Measurements from ENCODE around the gene LEPR. TPM values are rescaled to one million over a fixed set of nuclear protein-coding genes. Genes with fewer than 3 reads are reported as not detected.

Gene LEPR
- total RNA-seq, 1 experiment from 2014 or later: 1.9 TPM

- Mint-ChIP-seq H3K27ac (ENCODE audit: unreplicated experiment) (no peak overlapping the region), H3K27me3 (ENCODE audit: insufficient read depth, unreplicated experiment) (no peaks in the 10 kb centered on the region), H3K4me1 (ENCODE audit: low read depth, unreplicated experiment) (peaks cover 8% of the 10 kb centered on the region), H3K36me3 (ENCODE audit: insufficient read depth, unreplicated experiment) (peaks cover 18% of the 10 kb centered on the region), H3K4me3 (ENCODE audit: unreplicated experiment) (no peak overlapping the region), H3K9me3 (ENCODE audit: unreplicated experiment) (no peaks in the 10 kb centered on the region)
- CTCF ChIA-PET: interaction anchor here (1.1 kb wide), 1 partner anchor 16 kb away, joined by 3 read pairs; the partner anchor contains the start of genes LEPR and LEPROT
- DNase-seq: no peak
- H3K36me3 ChIP-seq (ENCODE audit: control insufficient read depth, insufficient read depth, low read length): no peaks in the 10 kb centered on the region
- POLR2A ChIA-PET: no interaction called here
- no peaks in the 10 kb centered on the region for H3K9me3 ChIP-seq
- no peaks in the 10 kb centered on the region for H3K27me3 ChIP-seq (replicated peaks; ENCODE audit: control insufficient read depth, insufficient read depth, low read length)
- H3K4me1 ChIP-seq: no peaks in the 10 kb centered on the region
- TF ChIP-seq CTCF (IDR thresholded peaks at IDR 0.05; ENCODE audit: insufficient read depth in 1 of 2, low read depth in 1 of 2, low read length in 1 of 2, severe bottlenecking in 1 of 2, unreplicated experiment in 1 of 2): no peak
- no TSS peak for BruUV-seq (replicated peaks)
- no peak overlapping the region for H3K4me3 ChIP-seq (ENCODE audit: low read depth, low read length)
- intact Hi-C loops (cut with micrococcal nuclease; ENCODE audit: unreplicated experiment): no loop called here
Observed at GRCh38 chr1:65435987-65436386, 15.5 kb downstream of the LEPR start.

- H3K4me1 ChIP-seq: no peaks in the 10 kb centered on the region
- no peak overlapping the region for H3K4me3 ChIP-seq (ENCODE audit: low read depth, low read length)
- TF ChIP-seq CTCF (IDR thresholded peaks at IDR 0.05; ENCODE audit: insufficient read depth in 1 of 2, low read depth in 1 of 2, low read length in 1 of 2, severe bottlenecking in 1 of 2, unreplicated experiment in 1 of 2): no peak
- Mint-ChIP-seq H3K36me3 (ENCODE audit: insufficient read depth, unreplicated experiment) (peaks cover 6% of the 10 kb centered on the region), H3K27ac (ENCODE audit: unreplicated experiment) (no peak overlapping the region), H3K9me3 (ENCODE audit: unreplicated experiment) (no peaks in the 10 kb centered on the region), H3K4me1 (ENCODE audit: low read depth, unreplicated experiment) (peaks cover 8% of the 10 kb centered on the region), H3K4me3 (ENCODE audit: unreplicated experiment) (no peak overlapping the region), H3K27me3 (ENCODE audit: insufficient read depth, unreplicated experiment) (no peaks in the 10 kb centered on the region)
- H3K36me3 ChIP-seq (ENCODE audit: control insufficient read depth, insufficient read depth, low read length): no peaks in the 10 kb centered on the region
- intact Hi-C loops (cut with micrococcal nuclease; ENCODE audit: unreplicated experiment): no loop called here
- POLR2A ChIA-PET: no interaction called here
- no TSS peak for BruUV-seq (replicated peaks)
- no peaks in the 10 kb centered on the region for H3K9me3 ChIP-seq
- DNase-seq: no peak
- CTCF ChIA-PET: no interaction called here
- H3K27me3 ChIP-seq (replicated peaks; ENCODE audit: control insufficient read depth, insufficient read depth, low read length): no peaks in the 10 kb centered on the region
Observed at GRCh38 chr1:65437616-65438015, 17.1 kb downstream of the LEPR start.

- H3K4me1 ChIP-seq: no peaks in the 10 kb centered on the region
- Mint-ChIP-seq H3K4me3 (ENCODE audit: unreplicated experiment) (no peak overlapping the region), H3K27ac (ENCODE audit: unreplicated experiment) (no peak overlapping the region), H3K4me1 (ENCODE audit: low read depth, unreplicated experiment) (peaks cover 8% of the 10 kb centered on the region), H3K36me3 (ENCODE audit: insufficient read depth, unreplicated experiment) (no peaks in the 10 kb centered on the region), H3K9me3 (ENCODE audit: unreplicated experiment) (no peaks in the 10 kb centered on the region), H3K27me3 (ENCODE audit: insufficient read depth, unreplicated experiment) (no peaks in the 10 kb centered on the region)
- CTCF ChIA-PET: no interaction called here
- TF ChIP-seq CTCF (IDR thresholded peaks at IDR 0.05; ENCODE audit: insufficient read depth in 1 of 2, low read depth in 1 of 2, low read length in 1 of 2, severe bottlenecking in 1 of 2, unreplicated experiment in 1 of 2): no peak
- BruUV-seq (replicated peaks): no TSS peak
- DNase-seq: no peak
- intact Hi-C loops (cut with micrococcal nuclease; ENCODE audit: unreplicated experiment): no loop called here
- no peak overlapping the region for H3K4me3 ChIP-seq (ENCODE audit: low read depth, low read length)
- POLR2A ChIA-PET: no interaction called here
- H3K27me3 ChIP-seq (replicated peaks; ENCODE audit: control insufficient read depth, insufficient read depth, low read length): no peaks in the 10 kb centered on the region
- H3K9me3 ChIP-seq: no peaks in the 10 kb centered on the region
- no peaks in the 10 kb centered on the region for H3K36me3 ChIP-seq (ENCODE audit: control insufficient read depth, insufficient read depth, low read length)
Observed at GRCh38 chr1:65440322-65440900, 19.9 kb downstream of the LEPR start.
